Measurements from ENCODE around the gene MED16. TPM values are rescaled to one million over a fixed set of nuclear protein-coding genes. Genes with fewer than 3 reads are reported as not detected.

Gene MED16
- total RNA-seq, 1 experiment from 2014 or later = 83.1 TPM

- H3K4me2 ChIP-seq (ENCODE audit: insufficient read depth, insufficient read length, low read length) = no peak overlapping the region
- no peak overlapping the region for H4K5ac ChIP-seq (ENCODE audit: insufficient read length, low read depth, low read length)
- H4K8ac ChIP-seq (replicated peaks; ENCODE audit: insufficient read length, low read depth, low read length) = no peak overlapping the region
- H3K36me3 Mint-ChIP-seq (ENCODE audit: insufficient read depth in 1 of 3, low read depth in 3 of 3) = peaks cover 2 to 28% (median 28%) of the 10 kb centered on the region in 3 experiments; a peak in 5 of 7 replicates
- no peak for TF ChIP-seq CTCF (conservative IDR thresholded peaks at IDR 0.05)
- H3K4ac ChIP-seq (ENCODE audit: low read depth, low read length) = no peak overlapping the region
- no peak overlapping the region for H2BK15ac ChIP-seq (ENCODE audit: low read depth, low read length)
- H3K9me3 ChIP-seq (ENCODE audit: control insufficient read depth, low read depth, low read length) = no peaks in the 10 kb centered on the region
- no peak overlapping the region for H3K14ac ChIP-seq (ENCODE audit: insufficient read depth, low read length)
- no peak overlapping the region for H2AFZ ChIP-seq (ENCODE audit: low read length)
- no peaks in the 10 kb centered on the region; the same call in 1 of the 2 replicates for H3K27me3 Mint-ChIP-seq (ENCODE audit: low read depth)
- H3K27me3 ChIP-seq (ENCODE audit: insufficient read depth, low read length) = no peaks in the 10 kb centered on the region
- no peaks in the 10 kb centered on the region for H3K9me3 Mint-ChIP-seq
- H2BK20ac ChIP-seq (ENCODE audit: low read depth, low read length, poor library complexity, severe bottlenecking) = no peak overlapping the region
- H3K27ac ChIP-seq (ENCODE audit: insufficient read length, low read depth, low read length) = no peak overlapping the region
- DNase-seq = no peak
- H3K18ac ChIP-seq (ENCODE audit: insufficient read length, low read depth, low read length) = no peak overlapping the region
- H3K4me3 Mint-ChIP-seq = no peak overlapping the region
- peak overlapping the region in 1 of 3 experiments; percentile 22; a peak in 1 of 7 replicates for H3K27ac Mint-ChIP-seq
- no peak overlapping the region for H3K9ac ChIP-seq (ENCODE audit: extremely low read depth, insufficient read length, low read length)
- no peak overlapping the region for H2BK5ac ChIP-seq (ENCODE audit: insufficient read length, low read length)
- no peak overlapping the region for H2BK12ac ChIP-seq (ENCODE audit: insufficient read length, low read depth, low read length)
- H3T11ph ChIP-seq (ENCODE audit: low read length) = no peak overlapping the region
- H3K23ac ChIP-seq (ENCODE audit: insufficient read length, low read depth, low read length) = no peak overlapping the region
- H3K23me2 ChIP-seq (ENCODE audit: insufficient read length, low read depth, low read length, poor library complexity, severe bottlenecking) = no peaks in the 10 kb centered on the region
- H3K79me1 ChIP-seq (ENCODE audit: insufficient read depth, low read depth, low read length, poor library complexity, severe bottlenecking) = peaks cover 4% of the 10 kb centered on the region
- no CpG with 5 or more reads among the region's 32 CpGs for WGBS (ENCODE audit: extremely low coverage, insufficient read length, low lambda C conversion rate)
- H2AK5ac ChIP-seq (ENCODE audit: insufficient read length, low read length) = no peak overlapping the region
- no peak overlapping the region for H4K91ac ChIP-seq (ENCODE audit: insufficient read length, low read depth, low read length)
- H2BK120ac ChIP-seq (ENCODE audit: low read depth, low read length, poor library complexity, severe bottlenecking) = no peak overlapping the region
- H3K4me1 ChIP-seq (ENCODE audit: insufficient read depth, low read length) = no peaks in the 10 kb centered on the region; the same call in 1 of the 2 replicates
- H3K56ac ChIP-seq (ENCODE audit: insufficient read length, low read depth, low read length) = no peak overlapping the region
- H3K4me1 Mint-ChIP-seq = peaks cover 2 to 29% of the 10 kb centered on the region in 2 experiments; a peak in 3 of 4 replicates
- peaks cover 3% of the 10 kb centered on the region; the same call in 1 of the 2 replicates for H3K79me2 ChIP-seq (ENCODE audit: insufficient read depth, low read length)
- H4K20me1 ChIP-seq (ENCODE audit: control insufficient read depth, insufficient read depth, insufficient read length) = no peaks in the 10 kb centered on the region
Observed at GRCh38 chr19:899336-900042, 6.5 kb upstream of the MED16 start.

Measured in H9 (cell line).